ENCODE data around the gene SETBP1.

The SETBP1 gene

DNA sequence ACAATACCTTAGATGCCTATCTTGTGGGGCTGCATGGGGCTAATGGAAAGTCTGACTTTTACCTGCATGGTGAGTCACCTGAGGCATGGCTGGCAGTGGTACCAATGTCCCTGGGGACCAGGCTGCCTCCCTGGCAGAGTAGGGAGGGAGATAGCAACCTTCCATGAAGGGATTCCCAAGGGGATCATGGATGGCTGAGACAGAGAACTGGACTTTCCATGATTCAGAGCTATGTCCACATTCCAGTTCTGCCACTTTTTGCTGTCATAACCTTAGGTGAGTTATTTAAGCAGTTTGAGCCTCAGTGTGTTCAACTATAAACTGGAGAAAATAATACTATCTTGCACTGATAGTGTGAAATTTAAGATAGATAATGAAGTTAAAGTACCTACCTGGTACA, 178.6 kb downstream of the SETBP1 start:
- no peak for DNase-seq (ENCODE audit: low spot score in 2 of 2)
- in situ Hi-C loops (cut with MboI; ENCODE audit: low sequenced_read_pairs) = no loop called here
- Histone ChIP-seq H3K27me3 (ENCODE audit: low read depth) (no peaks in the 10 kb centered on the region), H3K9me3 (no peaks in the 10 kb centered on the region), H3K4me1 (no peaks in the 10 kb centered on the region), H3K36me3 (replicated peaks) (no peaks in the 10 kb centered on the region), H3K4me3 (no peak overlapping the region)

DNA sequence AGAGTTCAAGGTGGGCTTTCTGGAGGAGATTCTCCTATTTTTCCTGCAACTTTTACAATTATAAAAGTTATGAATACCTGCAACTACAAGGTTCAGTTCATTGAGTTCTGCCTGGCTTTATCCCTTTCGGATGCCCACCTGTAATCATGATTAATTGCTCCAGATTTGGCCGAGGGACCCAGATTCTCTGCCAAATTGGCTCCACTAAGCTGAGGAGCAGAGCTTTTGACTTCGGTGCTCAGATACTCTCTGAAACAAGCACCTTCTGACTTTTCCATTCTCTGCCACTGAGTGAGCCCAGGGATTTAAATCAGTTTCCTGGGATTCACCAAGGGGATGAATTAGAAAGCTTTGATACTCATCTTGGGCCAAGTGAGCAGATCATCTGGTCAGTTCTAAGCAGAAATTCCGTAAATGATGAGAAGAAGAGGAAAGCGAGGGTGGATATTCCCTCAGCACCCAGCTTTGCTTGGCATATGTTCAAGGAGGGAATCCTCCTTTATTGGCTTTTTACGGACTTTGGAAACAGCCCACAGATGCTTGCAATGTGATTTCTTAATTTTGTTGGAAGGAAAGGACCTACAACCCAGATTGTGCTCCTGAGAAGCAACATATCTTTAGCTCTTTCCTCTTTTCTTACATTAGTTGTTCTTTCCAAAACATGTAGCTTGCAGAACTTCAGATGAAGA, 179.2 kb downstream of the SETBP1 start:
- in situ Hi-C loops (cut with MboI; ENCODE audit: low sequenced_read_pairs) = no loop called here
- H3K9me3 ChIP-seq = no peaks in the 10 kb centered on the region
- H3K4me1 ChIP-seq = no peaks in the 10 kb centered on the region
- H3K36me3 ChIP-seq (replicated peaks) = no peaks in the 10 kb centered on the region
- DNase-seq (ENCODE audit: low spot score in 2 of 2) = no peak
- H3K4me3 ChIP-seq = no peak overlapping the region
- no peaks in the 10 kb centered on the region for H3K27me3 ChIP-seq (ENCODE audit: low read depth)

DNA sequence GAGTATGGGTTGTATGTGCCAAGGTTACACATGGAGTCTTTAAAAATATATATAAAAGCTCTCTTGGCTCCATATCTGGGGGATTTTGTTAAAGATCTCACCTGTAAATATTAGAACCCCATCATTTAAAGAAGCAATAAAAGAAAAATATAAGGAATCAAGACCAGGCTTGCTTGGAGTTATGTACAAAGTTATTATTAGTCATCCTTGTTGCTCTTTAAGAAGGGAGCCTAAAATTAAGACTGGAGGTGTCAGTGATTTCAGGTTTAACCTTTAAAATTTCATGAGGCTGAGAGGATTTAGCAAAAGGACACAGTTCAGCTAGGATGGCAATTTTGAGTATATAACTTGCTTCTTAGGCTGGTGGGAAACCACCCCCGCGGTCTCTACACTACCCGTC, 181.4 kb downstream of the SETBP1 start:
- in situ Hi-C loops (cut with MboI; ENCODE audit: low sequenced_read_pairs) = no loop called here
- H3K4me1 ChIP-seq = no peaks in the 10 kb centered on the region
- H3K36me3 ChIP-seq (replicated peaks) = no peaks in the 10 kb centered on the region

DNA sequence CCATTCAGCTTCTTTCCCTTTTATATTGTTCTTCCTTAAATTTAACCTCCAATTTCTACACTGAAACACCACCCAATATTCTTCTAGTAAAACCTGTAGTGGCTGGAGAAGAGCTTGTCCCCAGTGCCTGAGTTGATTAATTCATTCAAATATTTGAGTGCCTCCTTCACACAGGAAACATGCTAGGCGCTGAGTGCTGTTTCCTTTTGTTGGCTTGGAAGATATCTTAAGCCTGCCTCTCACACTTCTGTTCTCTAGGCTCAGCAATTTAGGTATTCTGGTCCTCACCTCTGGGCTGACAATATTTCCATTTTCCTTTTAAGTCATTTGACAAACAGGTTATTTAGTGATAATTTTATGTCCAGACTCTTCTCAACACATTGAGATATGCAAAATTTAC, 185.4 kb downstream of the SETBP1 start:
- Histone ChIP-seq H3K4me3 (no peak overlapping the region), H3K9me3 (no peaks in the 10 kb centered on the region), H3K4me1 (no peaks in the 10 kb centered on the region), H3K27me3 (ENCODE audit: low read depth) (no peaks in the 10 kb centered on the region), H3K36me3 (replicated peaks) (no peaks in the 10 kb centered on the region)
- DNase-seq (ENCODE audit: low spot score in 2 of 2) = no peak
- in situ Hi-C loops (cut with MboI; ENCODE audit: low sequenced_read_pairs) = no loop called here

More for the DNA sequence above, 181.4 kb downstream of the SETBP1 start:
- H3K4me3 ChIP-seq = no peak overlapping the region
- no peak for DNase-seq (ENCODE audit: low spot score in 2 of 2)
- no peaks in the 10 kb centered on the region for H3K27me3 ChIP-seq (ENCODE audit: low read depth)
- no peaks in the 10 kb centered on the region for H3K9me3 ChIP-seq

DNA sequence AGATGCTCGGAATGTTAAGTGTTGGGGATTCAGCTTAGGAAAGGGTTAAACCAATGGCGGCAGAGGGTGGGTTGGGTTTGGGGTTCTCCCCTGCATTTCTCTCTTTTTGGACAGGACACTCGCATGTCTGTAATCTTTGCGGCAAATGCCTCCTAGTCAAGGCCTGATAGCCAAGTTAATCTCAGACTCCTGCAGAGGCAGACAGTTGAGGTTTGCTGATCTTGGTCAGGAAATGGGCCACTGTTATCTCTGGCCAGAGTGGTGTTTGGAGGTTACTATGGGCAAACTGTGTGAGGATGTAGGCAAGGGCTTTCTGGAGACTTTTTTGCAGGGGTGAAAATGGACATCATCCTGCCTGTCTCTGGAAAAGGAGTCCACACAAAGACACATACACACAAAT, 188.8 kb downstream of the SETBP1 start:
- H3K27me3 ChIP-seq (ENCODE audit: low read depth) = no peaks in the 10 kb centered on the region
- no peak overlapping the region for H3K4me3 ChIP-seq
- H3K36me3 ChIP-seq (replicated peaks) = no peaks in the 10 kb centered on the region
- no peaks in the 10 kb centered on the region for H3K4me1 ChIP-seq
- no peak for DNase-seq (ENCODE audit: low spot score in 2 of 2)
- in situ Hi-C loops (cut with MboI; ENCODE audit: low sequenced_read_pairs) = no loop called here
- H3K9me3 ChIP-seq = no peaks in the 10 kb centered on the region

DNA sequence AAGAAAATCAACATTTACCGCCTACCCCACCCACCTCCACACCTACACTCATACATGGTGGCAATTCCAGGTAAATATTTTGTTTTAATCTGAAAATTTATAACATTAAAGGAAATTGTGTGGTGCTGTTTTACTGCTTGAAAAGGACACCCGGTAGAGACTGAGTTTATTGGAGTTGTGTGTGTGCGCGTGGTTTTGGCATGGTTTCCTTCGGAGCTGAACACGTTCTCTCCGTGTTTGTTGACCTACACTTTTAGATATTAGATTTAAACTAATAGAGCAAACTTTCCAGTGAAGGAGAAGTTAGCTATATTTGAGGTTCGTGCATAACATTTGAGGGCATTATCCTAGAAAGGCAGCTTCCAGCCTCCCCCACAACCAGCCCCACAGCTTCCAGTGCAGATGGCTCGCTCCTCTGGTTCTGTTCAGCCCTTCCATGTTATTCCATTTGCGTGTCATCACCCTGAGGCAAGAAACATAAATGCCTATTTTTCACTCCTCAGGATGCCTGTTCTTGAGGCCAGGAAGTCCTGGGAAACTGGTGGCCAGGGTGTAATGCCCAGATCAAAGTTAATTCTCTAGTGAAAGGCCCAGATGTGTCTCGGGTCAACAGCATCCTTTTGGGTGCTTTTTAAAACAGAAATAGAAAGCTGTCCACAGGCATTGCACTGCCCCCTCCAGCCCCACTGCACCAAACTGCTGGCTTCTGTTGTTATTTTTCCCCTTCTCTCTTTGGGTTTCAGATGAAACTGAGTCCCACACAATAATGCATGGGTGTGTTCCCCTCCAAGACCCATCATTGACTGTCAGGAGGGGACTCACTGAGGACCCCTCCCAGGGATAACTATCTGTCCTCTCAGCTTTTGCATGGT, 190.2 kb downstream of the SETBP1 start:
- Histone ChIP-seq H3K27me3 (ENCODE audit: low read depth) (no peaks in the 10 kb centered on the region), H3K4me1 (no peaks in the 10 kb centered on the region), H3K36me3 (replicated peaks) (no peaks in the 10 kb centered on the region), H3K9me3 (no peaks in the 10 kb centered on the region), H3K4me3 (no peak overlapping the region)
- in situ Hi-C loops (cut with MboI; ENCODE audit: low sequenced_read_pairs) = no loop called here
- no peak for DNase-seq (ENCODE audit: low spot score in 2 of 2)

DNA sequence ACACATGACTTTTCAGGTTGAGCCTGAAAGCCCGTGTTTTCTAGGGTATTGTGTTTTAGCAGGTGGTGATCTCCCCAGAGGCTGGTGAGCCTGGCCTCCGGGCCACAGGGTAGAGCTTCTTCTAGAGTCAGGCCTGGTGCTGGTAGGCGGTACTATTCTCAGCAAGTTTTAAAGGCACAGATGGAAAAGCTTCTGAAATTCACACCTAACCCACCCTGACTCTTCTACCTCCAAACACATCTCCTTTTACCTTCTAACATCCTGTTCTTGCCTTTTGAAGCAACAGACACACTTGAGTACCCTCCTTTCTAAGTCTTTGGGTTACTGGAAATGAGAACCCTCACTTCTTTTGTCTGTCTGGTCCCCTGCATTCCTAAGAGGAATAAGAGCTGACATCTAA, 191.1 kb downstream of the SETBP1 start:
- in situ Hi-C loops (cut with MboI; ENCODE audit: low sequenced_read_pairs) = no loop called here
- Histone ChIP-seq H3K36me3 (replicated peaks) (no peaks in the 10 kb centered on the region), H3K27me3 (ENCODE audit: low read depth) (no peaks in the 10 kb centered on the region), H3K9me3 (no peaks in the 10 kb centered on the region), H3K4me1 (no peaks in the 10 kb centered on the region), H3K4me3 (no peak overlapping the region)
- DNase-seq (ENCODE audit: low spot score in 2 of 2) = no peak

DNA sequence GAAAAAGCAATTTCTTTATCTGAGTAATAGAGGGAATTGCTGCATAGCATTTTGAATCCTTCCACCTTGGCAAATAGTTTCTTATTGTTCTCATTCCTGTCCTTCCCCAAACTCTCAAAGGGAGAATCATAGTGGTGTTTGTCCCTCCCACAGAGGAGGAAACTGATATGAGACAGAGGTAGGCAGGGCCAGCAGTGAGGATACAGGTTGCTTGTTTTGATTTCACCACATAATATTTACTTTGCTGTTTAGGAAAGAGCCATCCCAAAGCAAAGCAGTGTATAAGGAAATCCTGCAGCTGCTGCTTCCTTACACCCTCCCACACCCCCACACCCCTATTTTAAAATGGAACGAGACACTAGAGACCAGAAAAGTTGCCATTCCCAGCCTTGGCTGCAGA, 195.3 kb downstream of the SETBP1 start:
- H3K4me3 ChIP-seq = no peak overlapping the region
- no peak for DNase-seq (ENCODE audit: low spot score in 2 of 2)
- no peaks in the 10 kb centered on the region for H3K9me3 ChIP-seq
- in situ Hi-C loops (cut with MboI; ENCODE audit: low sequenced_read_pairs) = no loop called here
- H3K4me1 ChIP-seq = no peaks in the 10 kb centered on the region
- no peaks in the 10 kb centered on the region for H3K27me3 ChIP-seq (ENCODE audit: low read depth)
- no peaks in the 10 kb centered on the region for H3K36me3 ChIP-seq (replicated peaks)

DNA sequence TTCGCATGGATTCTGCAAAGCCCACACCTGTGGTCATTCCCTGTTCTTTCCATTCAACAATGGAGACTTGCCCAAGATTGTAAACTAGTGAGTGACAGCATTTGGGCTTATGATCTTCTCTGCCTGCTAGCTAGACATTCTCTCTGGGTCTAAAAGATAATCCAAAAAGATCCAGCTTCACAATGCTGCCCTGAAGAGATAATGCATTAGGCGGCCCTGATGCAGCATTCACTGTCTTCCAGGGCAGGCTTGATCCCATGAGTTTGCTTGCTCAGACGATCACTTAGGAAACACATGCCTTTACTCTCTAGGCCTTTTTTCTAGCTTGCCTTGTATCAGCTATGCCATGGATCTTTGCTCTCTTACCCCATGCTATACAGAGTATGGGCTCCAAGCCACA, 196.1 kb downstream of the SETBP1 start:
- Histone ChIP-seq H3K9me3 (no peaks in the 10 kb centered on the region), H3K4me3 (no peak overlapping the region), H3K36me3 (replicated peaks) (no peaks in the 10 kb centered on the region), H3K27me3 (ENCODE audit: low read depth) (no peaks in the 10 kb centered on the region), H3K4me1 (no peaks in the 10 kb centered on the region)
- no peak for DNase-seq (ENCODE audit: low spot score in 2 of 2)
- in situ Hi-C loops (cut with MboI; ENCODE audit: low sequenced_read_pairs) = no loop called here

DNA sequence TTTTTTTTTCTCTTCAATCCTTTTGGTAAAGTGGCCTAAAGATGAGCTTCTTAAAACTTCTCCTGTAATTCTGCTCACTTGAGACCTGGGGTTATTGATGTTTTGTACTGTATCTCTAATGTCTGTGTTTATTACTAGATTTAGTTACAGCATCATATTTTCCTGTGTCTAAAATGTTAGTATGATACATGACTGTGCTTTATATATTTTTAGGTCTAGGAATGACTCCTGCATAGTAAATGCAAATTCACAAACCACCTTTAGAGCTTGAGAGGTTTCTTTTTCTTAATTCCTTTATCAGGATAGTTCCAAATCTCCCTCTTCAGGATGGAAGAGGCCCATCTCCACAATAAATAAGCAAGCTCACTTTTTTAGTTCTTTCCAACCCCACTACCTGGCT, 197.6 kb downstream of the SETBP1 start:
- H3K36me3 ChIP-seq (replicated peaks) = no peaks in the 10 kb centered on the region
- no peaks in the 10 kb centered on the region for H3K4me1 ChIP-seq
- no peaks in the 10 kb centered on the region for H3K27me3 ChIP-seq (ENCODE audit: low read depth)
- DNase-seq (ENCODE audit: low spot score in 2 of 2) = no peak
- in situ Hi-C loops (cut with MboI; ENCODE audit: low sequenced_read_pairs) = no loop called here
- no peaks in the 10 kb centered on the region for H3K9me3 ChIP-seq
- H3K4me3 ChIP-seq = no peak overlapping the region

DNA sequence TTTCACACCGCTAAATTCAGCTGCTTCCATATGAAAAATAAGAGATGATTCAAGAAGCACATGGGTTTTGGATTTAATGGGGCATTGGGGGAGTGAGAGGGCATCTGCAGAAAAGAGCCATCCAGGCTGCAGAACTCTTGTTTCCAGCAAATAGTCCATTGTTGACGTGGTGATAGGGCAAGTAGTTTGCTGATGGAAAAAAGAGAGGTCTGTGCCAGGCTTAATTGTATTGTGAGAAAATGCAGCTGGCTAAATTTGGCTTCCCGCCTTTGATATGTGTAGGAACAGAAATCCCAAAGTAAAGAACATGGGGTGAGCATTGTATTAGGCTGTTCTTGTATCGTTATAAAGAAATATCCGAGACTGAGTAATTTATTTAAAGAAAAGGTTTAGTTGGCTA, 199.5 kb downstream of the SETBP1 start:
- H3K9me3 ChIP-seq = no peaks in the 10 kb centered on the region
- no peak for DNase-seq (ENCODE audit: low spot score in 2 of 2)
- no peaks in the 10 kb centered on the region for H3K27me3 ChIP-seq (ENCODE audit: low read depth)
- no peak overlapping the region for H3K4me3 ChIP-seq
- in situ Hi-C loops (cut with MboI; ENCODE audit: low sequenced_read_pairs) = no loop called here
- H3K36me3 ChIP-seq (replicated peaks) = no peaks in the 10 kb centered on the region
- no peaks in the 10 kb centered on the region for H3K4me1 ChIP-seq

DNA sequence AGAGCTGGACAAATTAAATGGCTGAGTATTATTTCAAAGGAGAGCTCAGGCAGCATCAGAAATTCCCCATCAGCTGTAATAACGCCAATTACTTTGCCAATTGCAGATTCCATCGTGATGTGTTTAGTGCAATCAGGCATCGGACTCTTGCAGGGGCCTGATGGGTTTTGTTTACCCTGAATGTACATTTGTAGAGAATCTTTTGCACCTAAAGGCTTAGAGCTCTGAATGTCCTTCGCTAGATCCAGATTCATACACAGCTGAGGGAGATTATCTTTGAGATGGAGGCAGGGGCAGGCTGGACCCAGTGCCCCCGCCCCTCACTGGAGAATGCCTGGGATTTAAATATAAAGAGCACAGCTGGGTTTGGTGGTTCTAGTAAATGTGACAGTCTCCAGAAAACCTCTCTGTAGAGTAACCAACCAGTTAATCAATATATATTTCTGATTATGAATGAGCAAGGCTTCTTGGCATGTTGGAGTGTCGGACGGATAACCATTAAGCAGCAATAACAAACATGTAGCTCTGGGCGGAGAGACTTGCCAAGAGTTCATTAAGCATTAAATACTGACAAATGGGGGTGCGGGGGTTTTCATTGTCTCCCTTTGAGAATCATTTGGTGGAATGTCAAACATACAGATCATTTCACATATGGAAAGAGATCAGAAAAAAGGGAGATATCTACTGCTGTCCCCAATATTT, 200.9 kb downstream of the SETBP1 start:
- Histone ChIP-seq H3K9me3 (no peaks in the 10 kb centered on the region), H3K36me3 (replicated peaks) (no peaks in the 10 kb centered on the region)
- in situ Hi-C loops (cut with MboI; ENCODE audit: low sequenced_read_pairs) = no loop called here

DNA sequence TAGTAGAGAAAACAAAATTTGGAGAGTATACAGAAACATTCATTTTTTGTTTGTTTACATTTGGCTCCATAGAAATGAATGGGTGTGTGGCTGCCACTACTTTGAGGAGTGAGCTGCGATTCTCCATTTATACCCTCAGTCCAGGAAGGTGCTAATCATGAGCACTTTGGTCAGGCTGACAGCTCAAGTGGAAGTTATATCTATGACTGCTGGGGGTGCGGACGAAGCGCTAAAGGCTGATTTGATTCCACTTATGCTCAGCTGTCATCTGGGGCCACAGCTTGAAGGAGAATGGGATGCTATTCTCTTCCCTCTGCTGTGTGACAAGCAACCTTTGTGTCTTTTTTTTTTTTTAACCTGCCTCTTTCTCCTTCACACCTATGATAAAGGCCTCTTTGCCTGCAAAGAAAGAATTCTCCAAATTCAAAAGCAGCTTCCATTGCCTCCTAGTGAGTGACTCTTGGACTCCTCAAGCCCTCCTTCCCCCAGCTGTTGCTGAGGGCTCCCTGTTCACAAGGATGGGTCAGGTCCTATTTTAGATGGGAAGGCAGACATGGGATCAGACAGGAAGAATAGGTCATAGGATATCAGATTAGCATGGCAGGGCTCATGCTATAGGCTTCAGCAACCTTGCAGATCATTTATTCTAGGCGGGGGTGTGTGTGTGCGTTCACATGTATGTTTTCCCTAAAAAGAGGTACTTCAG, 201.6 kb downstream of the SETBP1 start:
- in situ Hi-C loops (cut with MboI; ENCODE audit: low sequenced_read_pairs) = no loop called here

More for the DNA sequence above, 200.9 kb downstream of the SETBP1 start:
- Histone ChIP-seq H3K4me1 (no peaks in the 10 kb centered on the region), H3K27me3 (ENCODE audit: low read depth) (no peaks in the 10 kb centered on the region), H3K4me3 (no peak overlapping the region)
- DNase-seq (ENCODE audit: low spot score in 2 of 2) = no peak

More for the DNA sequence above, 201.6 kb downstream of the SETBP1 start:
- DNase-seq (ENCODE audit: low spot score in 2 of 2) = no peak
- no peak overlapping the region for H3K4me3 ChIP-seq
- no peaks in the 10 kb centered on the region for H3K9me3 ChIP-seq
- H3K27me3 ChIP-seq (ENCODE audit: low read depth) = no peaks in the 10 kb centered on the region
- no peaks in the 10 kb centered on the region for H3K4me1 ChIP-seq
- H3K36me3 ChIP-seq (replicated peaks) = no peaks in the 10 kb centered on the region
